Articular chondrocyte of knee joint (primary cell): Measurements from ENCODE around the gene GCSAML. TPM values are rescaled to one million over a fixed set of nuclear protein-coding genes. Genes with fewer than 3 reads are reported as not detected.

ENCODE experiments used
- small RNA-seq: library from RNA; depleted of rRNA; stranded (forward); fragments of <200 nt; gene quantifications from one replicate; pipeline ENCODE3, GENCODE V24; 2012
- total RNA-seq: library from RNA; depleted of rRNA; stranded (reverse); fragments of >200 nt; gene quantifications from 2 replicates; pipeline ENCODE4 v1.2.3, GENCODE V29; 2012

The GCSAML gene
- total RNA-seq: not detected in 2 replicates

DNA sequence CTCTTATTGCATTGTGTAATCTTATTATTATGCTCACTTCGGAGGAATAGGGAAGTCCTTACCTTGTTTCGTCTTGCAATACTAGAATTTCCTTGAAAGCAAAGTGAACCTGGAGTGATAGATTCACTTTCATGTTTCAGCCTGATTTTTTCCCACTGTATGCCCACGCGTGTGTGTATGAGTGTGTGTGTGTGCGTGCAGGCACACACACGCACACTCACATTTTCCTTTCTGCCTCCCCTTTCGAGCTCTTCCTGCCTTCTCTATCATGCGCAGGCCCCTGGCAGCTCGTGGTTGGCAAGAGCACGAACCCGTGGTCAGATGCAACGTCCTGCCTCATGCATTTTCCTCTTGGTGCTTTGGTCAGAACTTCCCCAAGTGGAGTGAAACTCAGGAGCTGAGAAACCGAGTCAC is at the start of gene GCSAML:
Gene GCSAML, plus strand, starts transcription at position 366 of the 414 bp plus-strand sequence. CDS start 58 bp downstream, outside the sequence.

DNA sequence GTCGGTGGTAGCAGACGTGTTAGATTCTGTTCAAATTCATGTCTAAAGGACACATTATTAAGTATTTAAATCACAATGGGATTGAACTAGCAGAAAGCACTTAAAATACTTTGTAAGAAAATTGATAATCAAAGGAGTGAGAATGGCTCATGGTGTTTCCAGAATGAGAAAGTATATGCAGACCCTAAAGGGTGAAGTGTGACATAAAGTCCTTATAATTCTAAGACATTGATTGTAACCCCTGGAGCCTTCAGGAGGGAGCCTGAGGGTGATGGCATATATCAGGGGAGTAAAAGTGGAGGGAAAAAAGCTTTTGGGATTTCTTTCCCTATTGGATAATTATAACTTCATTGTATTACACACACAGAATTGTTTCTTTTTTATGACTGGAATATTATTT is 12.6 kb upstream of the GCSAML start, which contains the start of gene OR2C3:
Gene OR2C3, minus strand, starts transcription at position 101 of the 400 bp plus-strand sequence. CDS start 3,929 bp downstream, outside the sequence.

DNA sequence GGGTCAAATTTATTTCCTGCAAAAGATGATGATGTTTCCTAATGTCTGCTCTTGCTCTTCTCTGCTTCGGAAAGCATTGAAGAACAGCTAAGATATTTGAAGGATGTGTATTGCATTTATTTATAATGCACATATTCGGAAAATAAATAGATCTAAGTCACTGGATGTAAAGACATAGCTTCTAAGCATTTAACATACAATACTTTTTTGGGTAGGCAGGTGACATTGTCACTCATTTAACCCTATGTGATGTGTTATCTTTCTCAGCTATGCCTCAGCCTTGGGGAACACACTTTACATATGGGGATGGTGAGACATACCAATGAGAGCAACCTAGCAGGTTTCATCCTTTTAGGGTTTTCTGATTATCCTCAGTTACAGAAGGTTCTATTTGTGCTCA is 39.1 kb downstream of the GCSAML start, which contains the start of gene OR2G2:
Gene OR2G2, plus strand, starts transcription at position 301 of the 400 bp plus-strand sequence. Its CDS starts 0 bp downstream, at position 301.

DNA sequence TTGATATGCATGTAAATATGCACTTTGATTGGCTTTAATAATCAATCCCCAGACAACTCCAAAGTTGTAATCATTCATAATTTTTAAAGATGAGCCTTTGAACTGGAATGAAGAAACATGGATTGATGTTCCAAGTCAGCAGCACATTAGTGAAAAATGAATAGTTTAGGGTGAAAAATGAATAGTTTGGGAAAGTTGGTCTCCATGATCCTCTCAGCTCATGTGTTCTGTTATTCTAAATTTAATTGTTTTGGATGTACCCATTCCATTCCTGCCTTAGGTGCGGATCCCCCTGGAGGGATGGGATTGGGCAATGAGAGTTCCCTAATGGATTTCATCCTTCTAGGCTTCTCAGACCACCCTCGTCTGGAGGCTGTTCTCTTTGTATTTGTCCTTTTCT is 56.4 kb downstream of the GCSAML start, which contains the start of gene OR2G3:
Gene OR2G3, plus strand, starts transcription at position 301 of the 400 bp plus-strand sequence. Its CDS starts 0 bp downstream, at position 301.

Small RNA genes lying within 50 kb of the gene (small RNA-seq; reads per million reads assigned to genes)
- not detected for gene RF00026

Other genes starting within 250 kb of the GCSAML start
- 18.4 and 21.8 TPM in 2 replicates for gene ZNF496, start 217.3 kb upstream of the GCSAML start, total RNA-seq
- under 0.01 and 0.13 TPM in 2 replicates for gene NLRP3, start 133.0 kb upstream of the GCSAML start, total RNA-seq
- not detected in 2 replicates for gene OR2B11, start 91.0 kb upstream of the GCSAML start, total RNA-seq
- under 0.01 TPM in 1 of 2 replicates, not detected in the other for gene OR2C3, start 12.7 kb upstream of the GCSAML start, total RNA-seq
- gene OR2G2, start 39.2 kb downstream of the GCSAML start, total RNA-seq: not detected in 2 replicates
- gene OR2G3, start 56.5 kb downstream of the GCSAML start, total RNA-seq: not detected in 2 replicates
- not detected in 2 replicates for gene OR13G1, start 130.6 kb downstream of the GCSAML start, total RNA-seq
- not detected in 2 replicates for gene OR6F1, start 167.5 kb downstream of the GCSAML start, total RNA-seq
- gene OR14K1, start 189.5 kb downstream of the GCSAML start, total RNA-seq: not detected in 2 replicates
- gene OR14A2, start 199.0 kb downstream of the GCSAML start, total RNA-seq: not detected in 2 replicates
- gene OR1C1, start 211.4 kb downstream of the GCSAML start, total RNA-seq: not detected in 2 replicates